ENCODE measurements around the gene KCNJ14.
A peak's percentile ranks its signal among the peaks of the same experiment; 100 is the strongest.
"Not testable (repeated sequence)": the region's sequence is repeated elsewhere in the genome, so short reads cannot be mapped to it uniquely, and the experiment has no call there.

KCNJ14 gene

GRCh38 chr19:48473161-48473966 lies 18.0 kb downstream of the KCNJ14 start:
- DNase-seq: no peak

GRCh38 chr19:48474084-48474592 lies 18.8 kb downstream of the KCNJ14 start:
- no peak for DNase-seq

- DNase-seq: no peak
Measured at GRCh38 chr19:48475369-48476068, 20.1 kb downstream of the KCNJ14 start.

- no peak for DNase-seq
Measured at GRCh38 chr19:48476176-48476575, 20.8 kb downstream of the KCNJ14 start.

GRCh38 chr19:48477067-48477685 lies 21.8 kb downstream of the KCNJ14 start:
- DNase-seq: no peak

GRCh38 chr19:48477698-48478338 lies 22.4 kb downstream of the KCNJ14 start:
- DNase-seq: no peak

GRCh38 chr19:48478339-48479256 lies 23.2 kb downstream of the KCNJ14 start:
- no peak for DNase-seq

GRCh38 chr19:48479686-48480085 lies 24.3 kb downstream of the KCNJ14 start:
- DNase-seq: no peak

- peak; percentile 33 for DNase-seq
Measured at GRCh38 chr19:48480183-48480557, 24.8 kb downstream of the KCNJ14 start.

GRCh38 chr19:48480558-48481500 lies 25.5 kb downstream of the KCNJ14 start:
- DNase-seq: peak; percentile 56

- no peak for DNase-seq
Measured at GRCh38 chr19:48481846-48482639, 26.7 kb downstream of the KCNJ14 start.

GRCh38 chr19:48483301-48483700 lies 27.9 kb downstream of the KCNJ14 start:
- DNase-seq: no peak

- DNase-seq: no peak
Measured at GRCh38 chr19:48484247-48484893, 29.0 kb downstream of the KCNJ14 start.

- no peak for DNase-seq
Measured at GRCh38 chr19:48484931-48485612, 29.7 kb downstream of the KCNJ14 start.

GRCh38 chr19:48486706-48487105 lies 31.3 kb downstream of the KCNJ14 start:
- not testable (repeated sequence) for DNase-seq

GRCh38 chr19:48487544-48487943 lies 32.2 kb downstream of the KCNJ14 start:
- no peak for DNase-seq

- no peak for DNase-seq
Measured at GRCh38 chr19:48487948-48488347, 32.6 kb downstream of the KCNJ14 start.

GRCh38 chr19:48488478-48488877 lies 33.1 kb downstream of the KCNJ14 start:
- not testable (repeated sequence) for DNase-seq
